GM19397 (cell line): Measurements from ENCODE around the gene CHID1.

ENCODE experiments used
- ATAC-seq: cut with Tn5 transposase; IDR thresholded peaks from one replicate; pipeline ENCODE4 v1.9.1; 2021; ENCODE audit warnings: mild to moderate bottlenecking, moderate library complexity; ENCODE audit not compliant: unreplicated experiment

CHID1 gene

DNA sequence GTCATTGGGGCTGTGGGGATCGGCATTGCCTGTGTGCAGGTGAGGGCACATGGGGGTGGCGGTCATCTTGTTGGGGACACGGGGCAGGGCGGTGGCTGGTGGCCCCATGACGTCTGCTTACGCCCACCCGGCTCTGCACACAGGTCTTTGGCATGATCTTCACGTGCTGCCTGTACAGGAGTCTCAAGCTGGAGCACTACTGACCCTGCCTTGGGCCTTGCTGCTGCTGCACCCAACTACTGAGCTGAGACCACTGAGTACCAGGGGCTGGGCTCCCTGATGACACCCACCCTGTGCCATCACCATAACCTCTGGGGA is 72.7 kb downstream of the CHID1 start:
- ATAC-seq = no peak

DNA sequence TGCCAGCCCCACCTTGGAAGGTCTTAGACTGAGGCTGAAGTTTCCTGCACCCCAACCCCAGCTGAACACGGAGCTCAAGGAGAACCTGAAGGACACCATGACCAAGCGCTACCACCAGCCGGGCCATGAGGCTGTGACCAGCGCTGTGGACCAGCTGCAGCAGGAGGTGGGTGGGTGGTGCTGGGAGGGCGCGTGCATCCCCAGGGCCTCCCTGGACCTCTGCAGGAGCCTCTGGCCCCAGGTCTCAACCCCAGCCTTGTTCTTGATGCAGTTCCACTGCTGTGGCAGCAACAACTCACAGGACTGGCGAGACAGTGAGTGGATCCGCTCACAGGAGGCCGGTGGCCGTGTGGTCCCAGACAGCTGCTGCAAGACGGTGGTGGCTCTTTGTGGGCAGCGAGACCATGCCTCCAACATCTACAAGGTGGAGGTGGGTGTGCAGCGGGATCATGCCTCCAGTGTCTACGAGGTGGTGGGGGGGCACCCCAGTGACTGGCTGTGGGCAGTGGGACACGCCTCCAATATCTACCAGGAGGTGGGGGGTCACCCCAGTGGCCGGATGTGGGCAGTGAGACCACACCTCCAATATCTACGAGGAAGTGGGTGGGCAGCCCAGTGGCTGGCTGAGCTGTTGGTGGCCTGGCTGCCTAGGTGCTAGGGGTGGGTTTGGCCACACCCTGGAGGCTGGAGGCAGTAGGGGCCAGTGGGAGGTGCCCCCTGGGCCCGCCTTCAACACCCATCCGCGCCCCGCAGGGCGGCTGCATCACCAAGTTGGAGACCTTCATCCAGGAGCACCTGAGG is 73.2 kb downstream of the CHID1 start:
- ATAC-seq = no peak

DNA sequence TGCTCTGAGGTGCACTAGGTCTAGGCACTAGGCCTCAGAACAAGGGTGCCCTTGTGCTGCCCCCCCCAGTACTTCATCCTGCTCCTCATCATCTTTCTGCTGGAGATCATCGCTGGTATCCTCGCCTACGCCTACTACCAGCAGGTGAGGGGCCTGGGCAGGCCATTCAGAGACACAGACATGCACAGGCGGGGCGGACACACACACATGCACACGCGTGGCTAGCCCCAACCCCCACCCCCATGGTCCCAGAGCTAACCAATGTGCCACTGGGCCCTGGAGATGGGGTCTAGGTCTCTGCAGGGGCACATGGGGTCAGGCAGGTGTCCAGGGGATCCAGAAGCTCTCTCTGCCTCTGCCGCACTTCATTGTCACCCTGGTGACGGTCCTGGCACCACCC is 73.9 kb downstream of the CHID1 start:
- no peak for ATAC-seq

DNA sequence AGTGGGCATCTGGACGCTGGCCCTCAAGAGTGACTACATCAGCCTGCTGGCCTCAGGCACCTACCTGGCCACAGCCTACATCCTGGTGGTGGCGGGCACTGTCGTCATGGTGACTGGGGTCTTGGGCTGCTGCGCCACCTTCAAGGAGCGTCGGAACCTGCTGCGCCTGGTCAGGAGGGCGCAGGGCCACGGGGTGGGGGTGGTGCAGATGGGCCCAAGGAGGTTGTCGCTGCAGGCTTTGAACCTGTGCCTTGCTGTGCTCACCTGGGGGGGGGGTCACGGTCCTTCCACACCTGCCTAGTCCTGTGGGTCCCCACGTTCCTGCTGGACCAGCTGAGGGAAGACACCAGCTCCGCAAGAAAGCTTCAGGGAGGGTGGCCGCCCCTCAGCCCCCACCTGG is 74.3 kb downstream of the CHID1 start:
- no peak for ATAC-seq

- no peak for ATAC-seq
Observed at GRCh38 chr11:834371-835316, 76.0 kb downstream of the CHID1 start.

DNA sequence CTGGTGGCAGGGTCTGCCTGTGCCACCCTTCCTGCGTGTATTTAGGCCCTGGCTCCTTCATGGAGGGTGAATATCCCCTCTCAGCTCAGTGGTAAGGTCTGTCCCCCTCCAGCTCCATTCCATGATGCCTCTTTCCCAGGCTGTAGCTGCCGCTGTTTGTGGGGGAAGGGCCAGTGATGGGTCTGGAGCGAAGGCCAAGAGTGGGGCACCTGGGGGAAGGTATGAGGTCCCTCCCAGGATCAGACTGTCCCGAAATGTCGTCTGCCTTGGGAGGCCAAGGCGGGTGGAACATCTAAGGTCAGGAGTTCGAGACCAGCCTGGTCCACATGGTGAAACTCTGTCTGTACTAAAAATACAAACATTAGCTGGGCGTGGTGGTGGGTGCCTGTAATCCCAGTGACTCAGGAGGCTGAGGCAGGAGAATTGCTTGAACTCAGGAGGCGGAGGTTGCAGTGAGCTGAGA is 76.7 kb downstream of the CHID1 start:
- no peak for ATAC-seq

DNA sequence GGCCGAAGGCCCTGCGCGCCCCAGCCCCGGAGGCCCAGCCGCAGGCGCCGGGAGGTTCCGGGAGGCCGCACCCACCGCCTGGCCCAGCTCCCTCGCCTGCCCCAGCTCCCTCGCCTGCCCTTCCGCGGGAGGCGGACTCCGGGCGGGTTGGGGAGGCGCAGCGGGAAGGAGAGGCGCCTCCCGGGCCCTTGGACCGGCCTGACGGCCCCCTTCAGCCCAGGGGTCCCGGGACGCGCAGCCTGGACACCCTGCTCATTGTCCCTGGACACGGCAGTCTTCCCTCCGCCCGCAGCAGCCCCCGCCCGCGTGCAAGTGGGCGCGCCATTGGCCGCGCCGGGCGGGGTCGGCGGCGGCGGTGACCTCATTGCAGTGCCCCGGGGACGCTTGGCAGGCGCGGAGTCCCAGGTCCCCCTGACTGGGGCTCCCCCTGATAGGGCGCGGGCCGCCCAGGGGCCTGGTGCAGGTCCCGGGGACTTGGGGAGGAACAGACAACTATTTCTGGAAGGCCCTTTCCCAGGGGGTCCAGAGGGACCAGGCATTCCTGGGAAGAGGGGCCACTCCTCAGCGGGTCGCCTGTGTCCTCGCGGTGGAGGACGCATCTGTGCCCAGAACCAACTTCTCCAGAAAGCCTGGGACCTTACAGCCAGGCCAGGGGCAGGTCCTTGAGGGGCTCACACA is 77.4 kb downstream of the CHID1 start:
- ATAC-seq = no peak

DNA sequence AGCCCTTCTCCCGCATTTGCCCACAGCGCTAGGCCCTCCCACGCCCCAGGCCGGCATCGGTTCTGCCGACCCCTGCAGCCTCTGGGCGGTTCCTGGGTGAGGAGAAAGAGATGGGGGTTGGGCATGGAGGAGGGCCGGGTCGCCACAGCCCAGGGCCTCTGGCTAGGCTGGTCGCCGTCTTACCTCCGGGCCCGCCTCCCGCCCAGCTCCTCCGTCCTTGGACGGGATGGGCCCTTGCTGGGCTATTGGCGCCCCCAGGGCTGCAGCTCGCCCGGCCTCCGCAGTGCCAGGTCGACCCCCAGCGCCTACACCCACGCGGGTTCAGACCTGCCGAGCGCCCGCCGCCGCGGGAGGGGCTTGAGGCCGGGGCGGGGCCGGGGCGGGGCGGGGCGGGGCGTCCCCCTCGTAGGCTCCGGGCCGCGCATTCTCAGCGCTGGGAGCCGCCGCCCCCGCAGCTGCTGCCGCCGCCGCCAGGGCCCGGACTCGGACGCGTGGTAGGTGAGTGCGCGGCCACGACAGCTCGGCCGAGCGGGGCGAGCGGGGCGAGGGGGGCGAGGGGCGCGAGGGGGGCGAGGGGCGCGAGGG is 78.0 kb downstream of the CHID1 start, which contains the start of gene CD151:
TSS of gene CD151 (plus strand) at position 424 of the 585 bp plus-strand sequence. CDS start 3,118 bp downstream, outside the sequence.
- no peak for ATAC-seq

- ATAC-seq = no peak
Observed at GRCh38 chr11:831961-832528, 78.6 kb downstream of the CHID1 start.

GRCh38 chr11:831118-831864 is 79.3 kb downstream of the CHID1 start:
- ATAC-seq = no peak

DNA sequence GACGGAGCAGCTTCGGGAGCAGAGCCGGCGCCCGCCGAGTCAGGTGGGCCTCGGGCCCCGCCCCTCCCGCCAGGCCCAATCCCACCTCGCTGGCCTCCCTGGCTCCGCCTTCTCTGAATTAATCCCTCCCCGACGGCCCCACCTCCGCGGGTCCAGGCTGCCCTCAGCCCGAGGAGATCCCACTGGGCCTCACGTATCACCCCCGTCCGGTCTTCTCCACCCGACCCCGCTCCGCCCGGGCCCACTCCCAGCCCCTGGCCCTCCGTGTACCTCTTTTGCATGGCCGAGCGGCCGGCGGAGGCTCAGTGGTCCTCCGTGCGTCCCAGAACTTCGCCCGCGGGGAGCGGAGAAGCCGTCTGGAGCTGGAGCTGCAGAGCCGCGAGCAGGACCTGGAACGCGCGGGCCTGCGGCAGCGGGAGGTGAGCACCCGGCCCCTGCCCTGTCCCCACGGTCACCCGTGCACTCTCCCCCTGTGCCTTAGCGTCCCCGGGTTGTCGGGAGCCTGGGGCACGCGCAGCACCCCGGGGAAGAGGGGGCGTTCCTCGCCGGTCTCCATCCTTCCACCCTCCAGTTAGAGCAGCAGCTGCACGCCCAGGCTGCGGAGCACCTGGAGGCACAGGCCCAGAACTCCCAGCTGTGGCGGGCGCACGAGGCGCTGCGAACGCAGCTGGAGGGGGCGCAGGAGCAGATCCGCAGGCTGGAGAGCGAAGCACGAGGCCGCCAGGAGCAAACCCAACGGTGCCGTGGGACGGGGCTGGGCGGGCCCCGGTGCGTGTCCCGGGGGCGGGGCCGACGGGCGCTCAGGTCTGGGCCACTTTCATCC is 80.1 kb downstream of the CHID1 start:
- ATAC-seq = no peak

GRCh38 chr11:829847-830294 is 80.7 kb downstream of the CHID1 start:
- ATAC-seq = no peak

GRCh38 chr11:829176-829846 is 81.3 kb downstream of the CHID1 start:
- no peak for ATAC-seq

GRCh38 chr11:828506-829175 is 82.0 kb downstream of the CHID1 start:
- no peak for ATAC-seq

- ATAC-seq = no peak
Observed at GRCh38 chr11:827897-828192, 82.8 kb downstream of the CHID1 start, which contains the start of gene CRACR2B. CRACR2B (plus strand) TSS chr11:827919; CDS start chr11:828608, 689 bp downstream.

DNA sequence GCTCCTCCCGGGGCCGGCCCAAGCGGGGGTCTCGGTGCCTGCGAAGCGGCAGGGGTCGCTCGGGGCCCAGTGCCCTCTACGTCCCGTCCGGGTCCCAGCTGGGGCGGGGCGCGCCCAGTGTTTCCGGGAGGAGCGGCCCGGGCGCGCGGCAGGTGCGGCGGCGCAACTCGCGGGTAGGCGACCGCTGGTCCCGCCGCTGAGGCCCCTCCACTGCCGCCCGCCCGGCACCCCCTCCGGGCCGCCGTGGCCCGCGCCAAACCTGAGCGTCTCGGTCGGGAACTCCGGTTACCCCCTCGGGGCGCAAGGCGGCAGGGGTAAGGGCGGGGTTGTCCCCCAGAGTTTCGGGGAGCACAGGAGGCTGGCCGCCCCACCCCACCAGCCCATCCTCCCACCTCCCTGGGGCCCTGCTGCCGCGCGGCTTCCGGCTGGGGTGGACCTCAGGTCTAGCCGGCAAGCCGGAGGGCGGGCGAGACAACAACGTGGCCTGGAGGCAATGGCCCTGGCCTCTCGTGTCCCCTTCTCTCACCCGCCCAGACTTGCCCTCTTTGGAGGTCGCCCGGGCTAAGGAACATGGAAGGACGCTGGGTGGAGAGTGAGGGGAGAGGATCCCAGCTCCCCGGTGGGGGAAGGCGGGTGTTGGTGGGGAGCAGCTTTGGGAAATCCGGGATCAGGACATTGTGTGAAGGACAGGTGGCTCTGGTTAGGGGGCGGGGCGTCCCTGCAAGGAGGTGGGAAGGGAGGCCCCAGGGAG is 83.3 kb downstream of the CHID1 start:
- no peak for ATAC-seq

DNA sequence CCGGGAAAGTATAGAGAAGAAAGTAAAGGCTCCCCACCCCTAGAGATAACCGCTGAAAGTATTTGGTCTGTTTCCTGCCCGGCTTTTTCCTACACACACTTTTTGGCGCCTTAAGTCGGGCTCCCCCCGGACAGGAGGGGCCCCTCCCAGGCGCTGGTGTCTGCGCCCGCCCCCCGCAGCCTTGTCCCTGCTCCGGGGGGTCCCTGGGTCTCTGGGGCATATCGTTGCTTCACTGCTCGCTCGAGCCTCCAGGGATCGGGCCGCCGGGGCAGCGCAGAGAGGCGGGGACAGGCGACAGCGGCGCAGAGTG is 83.8 kb downstream of the CHID1 start:
- ATAC-seq = no peak
